Ramos (cell line): ENCODE data around the gene CDADC1.

Source experiments
- in situ Hi-C: fragments of 300-500 bp; cut with MboI; formaldehyde crosslinking; loops from one replicate; pipeline ENCODE4 v1.14.3; 2022; ENCODE audit warnings: low sequenced_read_pairs; ENCODE audit not compliant: unreplicated experiment

CDADC1 gene

GRCh38 chr13:49235856-49236431 lies 11.8 kb upstream of the CDADC1 start:
- in situ Hi-C loops: no loop called here

- in situ Hi-C loops: no loop called here
These were observed 9.1 kb upstream of the CDADC1 start for GRCh38 chr13:49238621-49239020.

GRCh38 chr13:49240017-49240416 lies 7.7 kb upstream of the CDADC1 start:
- in situ Hi-C loops: no loop called here

- in situ Hi-C loops: no loop called here
These were observed 6.4 kb upstream of the CDADC1 start for GRCh38 chr13:49241296-49241695.

GRCh38 chr13:49245101-49245500 lies 2.6 kb upstream of the CDADC1 start:
- in situ Hi-C loops: no loop called here

GRCh38 chr13:49246850-49247642 lies 679 bp upstream of the CDADC1 start:
- in situ Hi-C loops: no loop called here

GRCh38 chr13:49248622-49249002 lies 887 bp downstream of the CDADC1 start:
- in situ Hi-C loops: no loop called here

- in situ Hi-C loops: no loop called here
These were observed 3.6 kb downstream of the CDADC1 start for GRCh38 chr13:49251326-49251725.

- in situ Hi-C loops: no loop called here
These were observed 5.6 kb downstream of the CDADC1 start for GRCh38 chr13:49253310-49253709.

GRCh38 chr13:49254007-49254406 lies 6.3 kb downstream of the CDADC1 start:
- in situ Hi-C loops: no loop called here

GRCh38 chr13:49256841-49257240 lies 9.1 kb downstream of the CDADC1 start:
- in situ Hi-C loops: no loop called here

GRCh38 chr13:49258089-49258796 lies 10.5 kb downstream of the CDADC1 start:
- in situ Hi-C loops: no loop called here

- in situ Hi-C loops: no loop called here
These were observed 11.9 kb downstream of the CDADC1 start for GRCh38 chr13:49259586-49259985.

- in situ Hi-C loops: no loop called here
These were observed 14.9 kb downstream of the CDADC1 start for GRCh38 chr13:49262634-49263033.

GRCh38 chr13:49265822-49266221 lies 18.1 kb downstream of the CDADC1 start:
- in situ Hi-C loops: no loop called here

- in situ Hi-C loops: no loop called here
These were observed 23.5 kb downstream of the CDADC1 start for GRCh38 chr13:49271264-49271663.

- in situ Hi-C loops: no loop called here
These were observed 24.6 kb downstream of the CDADC1 start for GRCh38 chr13:49272296-49272695.

GRCh38 chr13:49278211-49278610 lies 30.5 kb downstream of the CDADC1 start:
- in situ Hi-C loops: no loop called here

GRCh38 chr13:49279112-49279511 lies 31.4 kb downstream of the CDADC1 start:
- in situ Hi-C loops: no loop called here

GRCh38 chr13:49279885-49280284 lies 32.2 kb downstream of the CDADC1 start:
- in situ Hi-C loops: no loop called here

- in situ Hi-C loops: no loop called here
These were observed 40.3 kb downstream of the CDADC1 start for GRCh38 chr13:49287995-49288394.
